Activated CD8-positive, alpha-beta memory T cell treated with anti-CD3 and anti-CD28 coated beads, Interleukin-2, amount 50 U/mL, for 48 hours (primary cell): Measurements from ENCODE around the gene PLPPR1.
"Not testable (repeated sequence)": the region's sequence is repeated elsewhere in the genome, so short reads cannot be mapped to it uniquely, and the experiment has no call there.

Source experiments
- DNase-seq: peaks from one replicate; pipeline ENCODE4 v3.0.0-alpha.2; 2020

Gene PLPPR1

GRCh38 chr9:101028346-101029314 lies at the start of gene PLPPR1:
PLPPR1 (plus strand) TSS chr9:101028727.
- no peak for DNase-seq

GRCh38 chr9:100989731-100990130 lies 38.8 kb upstream of the PLPPR1 start:
- no peak for DNase-seq

- no peak for DNase-seq
These were observed 37.7 kb upstream of the PLPPR1 start for GRCh38 chr9:100990605-100991381.

GRCh38 chr9:100992632-100993031 lies 35.9 kb upstream of the PLPPR1 start:
- DNase-seq: no peak

GRCh38 chr9:100999906-101000544 lies 28.5 kb upstream of the PLPPR1 start:
- no peak for DNase-seq

- DNase-seq: no peak
These were observed 23.3 kb upstream of the PLPPR1 start for GRCh38 chr9:101005246-101005645.

GRCh38 chr9:101014566-101014965 lies 14.0 kb upstream of the PLPPR1 start:
- no peak for DNase-seq

GRCh38 chr9:101018467-101018866 lies 10.1 kb upstream of the PLPPR1 start:
- no peak for DNase-seq

GRCh38 chr9:101022704-101023103 lies 5.8 kb upstream of the PLPPR1 start:
- no peak for DNase-seq

- no peak for DNase-seq
These were observed 2.6 kb upstream of the PLPPR1 start for GRCh38 chr9:101025940-101026339.

- no peak for DNase-seq
These were observed 1.7 kb upstream of the PLPPR1 start for GRCh38 chr9:101026824-101027223.

GRCh38 chr9:101027236-101027635 lies 1.3 kb upstream of the PLPPR1 start:
- no peak for DNase-seq

GRCh38 chr9:101027733-101028345 lies 688 bp upstream of the PLPPR1 start:
- no peak for DNase-seq

- DNase-seq: no peak
These were observed 973 bp downstream of the PLPPR1 start for GRCh38 chr9:101029315-101030085.

- DNase-seq: no peak
These were observed 1.5 kb downstream of the PLPPR1 start for GRCh38 chr9:101030086-101030391.

- DNase-seq: no peak
These were observed 3.9 kb downstream of the PLPPR1 start for GRCh38 chr9:101032426-101032825.

- no peak for DNase-seq
These were observed 5.7 kb downstream of the PLPPR1 start for GRCh38 chr9:101034222-101034621.

GRCh38 chr9:101035098-101035497 lies 6.6 kb downstream of the PLPPR1 start:
- DNase-seq: no peak

GRCh38 chr9:101037430-101037829 lies 8.9 kb downstream of the PLPPR1 start:
- no peak for DNase-seq

- DNase-seq: no peak
These were observed 10.0 kb downstream of the PLPPR1 start for GRCh38 chr9:101038488-101038887.

- not testable (repeated sequence) for DNase-seq
These were observed 11.1 kb downstream of the PLPPR1 start for GRCh38 chr9:101039581-101039980.

- DNase-seq: no peak
These were observed 19.4 kb downstream of the PLPPR1 start for GRCh38 chr9:101047848-101048397.
